DND-41 (cell line): ENCODE results near the gene SCT.

Source experiments
- ATAC-seq: fragments of 200-7000 bp; cut with Tn5 transposase; 3 replicates; pipeline ENCODE4 v1.9.1; 2021; ENCODE audit warnings: low read depth; ENCODE audit not compliant: insufficient read depth
- DNase-seq: peaks from one replicate; pipeline ENCODE4 v3.0.0-alpha.2; 2020
- H2AFZ ChIP-seq: 2 replicates; pipeline ENCODE4 v1.6.0; 2012; ENCODE audit warnings: low read depth, low read length
- H3K27ac ChIP-seq: 2 replicates; pipeline ENCODE4 v1.5.1; 2012; ENCODE audit warnings: low read length, inconsistent platforms
- H3K27me3 ChIP-seq: fragments of 200-600 bp; sonication (generic); 2 replicates; pipeline ENCODE4 v1.6.0; 2012; ENCODE audit warnings: low read length, mild to moderate bottlenecking, inconsistent platforms; ENCODE audit not compliant: insufficient read depth, poor library complexity
- H3K36me3 ChIP-seq: 2 replicates; pipeline ENCODE4 v1.5.1; 2012; ENCODE audit warnings: low read length, inconsistent platforms; ENCODE audit not compliant: insufficient read depth
- H3K4me1 ChIP-seq: 2 replicates; pipeline ENCODE4 v1.5.1; 2012; ENCODE audit warnings: mild to moderate bottlenecking, low read length; ENCODE audit not compliant: insufficient read depth
- H3K4me2 ChIP-seq: 2 replicates; pipeline ENCODE4 v1.6.0; 2012; ENCODE audit warnings: mild to moderate bottlenecking, moderate library complexity, low read length, inconsistent platforms; ENCODE audit not compliant: insufficient read depth
- H3K4me3 ChIP-seq, 2 experiments: fragments of 200-600 bp in 1 of 2; shearing (Covaris generic) in 1 of 2; 2 replicates each; pipeline ENCODE4 v1.5.1; 2012 to 2016; ENCODE audit warnings: inconsistent platforms in 2 of 2, low read length in 2 of 2, mild to moderate bottlenecking in 2 of 2, low read depth in 1 of 2, moderate library complexity in 1 of 2
- H3K79me2 ChIP-seq: 2 replicates; pipeline ENCODE4 v1.6.0; 2012; ENCODE audit warnings: low read length, inconsistent platforms; ENCODE audit not compliant: insufficient read depth
- H3K9ac ChIP-seq: 2 replicates; pipeline ENCODE4 v1.6.0; 2012; ENCODE audit warnings: low read depth, mild to moderate bottlenecking, inconsistent platforms, low read length, moderate library complexity
- H3K9me3 ChIP-seq: 2 replicates; pipeline ENCODE4 v1.5.1; 2012; ENCODE audit warnings: low read length, moderate library complexity, mild to moderate bottlenecking, inconsistent platforms; ENCODE audit not compliant: insufficient read depth, severe bottlenecking
- H4K20me1 ChIP-seq: 2 replicates; pipeline ENCODE4 v1.6.0; 2012; ENCODE audit warnings: low read length; ENCODE audit not compliant: insufficient read depth
- EZH2 ChIP-seq: IDR thresholded peaks from 3 replicates; pipeline ENCODE4 v1.6.1; 2012; ENCODE audit warnings: borderline replicate concordance, low read depth, mild to moderate bottlenecking, moderate library complexity, low read length, inconsistent platforms; ENCODE audit not compliant: severe bottlenecking
- TF ChIP-seq, protein P1 (sequence below): IDR thresholded peaks from 2 replicates; pipeline ENCODE4 v1.5.1; 2012; ENCODE audit warnings: borderline replicate concordance, low read length, moderate library complexity, mild to moderate bottlenecking; ENCODE audit not compliant: poor library complexity, severe bottlenecking; ENCODE audit errors: extremely low read depth

Gene SCT

DNA sequence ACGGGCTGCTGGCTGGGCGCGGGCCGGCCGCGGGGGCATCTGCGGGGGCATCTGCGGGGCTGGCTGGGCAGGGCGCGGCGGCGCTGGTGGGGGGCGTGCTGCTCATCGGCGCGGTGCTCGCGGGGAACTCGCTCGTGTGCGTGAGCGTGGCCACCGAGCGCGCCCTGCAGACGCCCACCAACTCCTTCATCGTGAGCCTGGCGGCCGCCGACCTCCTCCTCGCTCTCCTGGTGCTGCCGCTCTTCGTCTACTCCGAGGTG is 10.3 kb upstream of the SCT start:
- H3K4me3 ChIP-seq: no peak overlapping the region
- H3K4me1 ChIP-seq: no peaks in the 10 kb centered on the region
- ATAC-seq (no peak), DNase-seq (no peak)
- H2AFZ ChIP-seq: no peak overlapping the region
- no peak overlapping the region for H3K9ac ChIP-seq
- peaks cover 26% of the 10 kb centered on the region for H3K36me3 ChIP-seq
- TF ChIP-seq, protein P1, sequence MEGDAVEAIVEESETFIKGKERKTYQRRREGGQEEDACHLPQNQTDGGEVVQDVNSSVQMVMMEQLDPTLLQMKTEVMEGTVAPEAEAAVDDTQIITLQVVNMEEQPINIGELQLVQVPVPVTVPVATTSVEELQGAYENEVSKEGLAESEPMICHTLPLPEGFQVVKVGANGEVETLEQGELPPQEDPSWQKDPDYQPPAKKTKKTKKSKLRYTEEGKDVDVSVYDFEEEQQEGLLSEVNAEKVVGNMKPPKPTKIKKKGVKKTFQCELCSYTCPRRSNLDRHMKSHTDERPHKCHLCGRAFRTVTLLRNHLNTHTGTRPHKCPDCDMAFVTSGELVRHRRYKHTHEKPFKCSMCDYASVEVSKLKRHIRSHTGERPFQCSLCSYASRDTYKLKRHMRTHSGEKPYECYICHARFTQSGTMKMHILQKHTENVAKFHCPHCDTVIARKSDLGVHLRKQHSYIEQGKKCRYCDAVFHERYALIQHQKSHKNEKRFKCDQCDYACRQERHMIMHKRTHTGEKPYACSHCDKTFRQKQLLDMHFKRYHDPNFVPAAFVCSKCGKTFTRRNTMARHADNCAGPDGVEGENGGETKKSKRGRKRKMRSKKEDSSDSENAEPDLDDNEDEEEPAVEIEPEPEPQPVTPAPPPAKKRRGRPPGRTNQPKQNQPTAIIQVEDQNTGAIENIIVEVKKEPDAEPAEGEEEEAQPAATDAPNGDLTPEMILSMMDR: no peak
- TF ChIP-seq EZH2: no peak
- no peaks in the 10 kb centered on the region for H3K79me2 ChIP-seq
- H3K4me2 ChIP-seq: no peak overlapping the region
- H3K27ac ChIP-seq: no peak overlapping the region
- H4K20me1 ChIP-seq: peaks cover 10% of the 10 kb centered on the region
- H3K27me3 ChIP-seq: no peaks in the 10 kb centered on the region
- H3K9me3 ChIP-seq: no peaks in the 10 kb centered on the region

DNA sequence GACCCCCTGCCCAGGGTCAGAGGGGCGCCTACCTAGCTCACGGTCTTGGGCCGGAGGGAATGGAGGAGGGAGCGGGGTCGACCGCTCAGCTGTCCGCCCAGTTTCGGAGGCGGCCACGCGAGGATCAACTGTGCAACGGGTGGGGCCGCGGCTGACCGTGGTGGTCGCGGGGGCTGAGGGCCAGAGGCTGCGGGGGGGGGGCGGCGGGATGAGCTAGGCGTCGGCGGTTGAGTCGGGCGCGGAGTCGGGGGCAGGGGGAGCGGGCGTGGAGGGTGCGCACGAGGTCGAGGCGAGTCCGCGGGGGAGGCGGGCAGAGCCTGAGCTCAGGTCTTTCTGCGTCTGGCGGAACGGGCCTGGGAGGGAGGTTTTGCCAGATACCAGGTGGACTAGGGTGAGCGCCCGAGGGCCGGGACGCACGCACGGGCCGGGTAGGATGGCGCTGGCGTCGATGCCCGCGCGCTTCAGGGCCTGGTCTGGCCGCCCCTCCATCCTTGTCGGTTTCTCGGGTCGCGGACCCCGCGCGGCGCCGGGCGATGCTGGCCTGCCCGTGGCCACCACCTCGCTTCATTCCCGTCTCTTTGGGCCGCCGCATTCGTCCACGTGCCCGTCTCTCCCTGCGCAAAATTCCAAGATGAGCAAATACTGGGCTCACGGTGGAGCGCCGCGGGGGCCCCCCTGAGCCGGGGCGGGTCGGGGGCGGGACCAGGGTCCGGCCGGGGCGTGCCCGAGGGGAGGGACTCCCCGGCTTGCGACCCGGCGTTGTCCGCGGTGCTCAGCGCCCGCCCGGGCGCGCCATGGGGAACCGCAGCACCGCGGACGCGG is 9.7 kb upstream of the SCT start, which contains the start of gene DRD4:
DRD4 (plus strand) TSS at position 759 of the 822 bp plus-strand sequence; CDS start at position 795, 36 bp downstream.
- Histone ChIP-seq H3K4me1 (no peaks in the 10 kb centered on the region), H3K27me3 (no peaks in the 10 kb centered on the region), H3K9me3 (no peaks in the 10 kb centered on the region), H3K9ac (no peak within 1 kb of the TSS), H3K36me3 (peaks cover 21% of the 10 kb centered on the region), H3K4me3 (no peak within 1 kb of the TSS), H2AFZ (no peak within 1 kb of the TSS), H3K79me2 (no peaks in the 10 kb centered on the region), H3K4me2 (no peak within 1 kb of the TSS), H3K27ac (no peak within 1 kb of the TSS), H4K20me1 (peaks cover 6% of the 10 kb centered on the region; the same call in 1 of the 2 replicates)
- TF ChIP-seq, protein P1: no peak
- TF ChIP-seq EZH2: no peak
- DNase-seq: no peak
- no peak for ATAC-seq

DNA sequence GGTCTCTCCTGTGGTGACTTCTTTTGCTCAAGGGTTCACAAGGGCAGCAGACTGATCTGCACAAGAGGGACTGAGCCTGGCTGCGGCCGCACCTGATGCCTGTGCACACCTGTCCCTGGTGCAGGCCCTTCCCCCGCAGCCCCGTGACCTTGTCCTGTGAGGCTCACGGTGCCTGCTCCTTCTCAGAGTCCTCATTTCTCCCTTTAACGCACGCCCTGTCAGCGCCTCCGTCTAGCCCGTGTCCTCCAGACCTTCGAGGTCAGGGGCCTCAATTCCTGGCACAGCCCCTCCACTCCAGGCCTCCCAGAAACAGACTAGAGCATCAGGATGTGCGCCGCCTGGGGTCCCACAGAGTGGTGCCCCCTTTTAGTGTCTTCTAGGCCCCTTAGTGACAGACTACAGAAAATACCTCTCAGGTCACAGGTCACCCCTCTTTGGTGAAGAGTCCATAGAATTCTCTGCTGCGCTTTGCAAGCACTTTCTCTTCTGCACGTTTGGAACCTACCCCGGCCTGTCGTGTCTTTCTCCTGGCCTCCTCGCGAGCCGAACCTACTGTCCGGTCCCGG is 9.0 kb upstream of the SCT start:
- Histone ChIP-seq H2AFZ (no peak overlapping the region), H3K27me3 (no peaks in the 10 kb centered on the region), H3K4me2 (no peak overlapping the region), H3K9me3 (no peaks in the 10 kb centered on the region), H4K20me1 (peaks cover 6% of the 10 kb centered on the region; the same call in 1 of the 2 replicates), H3K27ac (no peak overlapping the region), H3K36me3 (peaks cover 14% of the 10 kb centered on the region), H3K4me3 (no peak overlapping the region), H3K79me2 (no peaks in the 10 kb centered on the region), H3K4me1 (no peaks in the 10 kb centered on the region), H3K9ac (no peak overlapping the region)
- TF ChIP-seq, protein P1: no peak
- no peak for TF ChIP-seq EZH2
- DNase-seq (no peak), ATAC-seq (no peak)
